Fibroblast of skin of right quadriceps (primary cell): ENCODE data around the gene DEPDC4.

Experiments
- DNase-seq: peaks from one replicate; pipeline ENCODE4 v3.0.0-alpha.2; 2013

Gene DEPDC4

DNA sequence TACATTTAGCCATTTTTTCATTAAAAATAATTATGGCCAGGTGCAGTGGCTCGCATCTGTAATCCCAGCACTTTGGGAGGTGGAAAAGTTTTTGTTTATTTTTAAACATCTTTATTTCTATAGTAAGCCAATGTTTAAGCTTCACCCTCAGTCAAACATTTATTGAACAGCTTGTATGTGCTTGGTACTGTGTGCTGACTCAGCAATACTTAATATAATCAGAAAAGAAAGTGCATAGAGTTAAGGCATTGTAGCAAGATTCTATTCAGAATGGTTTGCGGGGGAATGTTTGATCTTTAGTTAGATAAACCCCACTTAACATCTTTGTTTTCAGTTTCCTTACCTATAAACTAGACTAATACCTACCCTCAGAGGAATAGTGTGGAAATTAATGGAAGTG lies 55.2 kb downstream of the DEPDC4 start:
- no peak for DNase-seq

DNA sequence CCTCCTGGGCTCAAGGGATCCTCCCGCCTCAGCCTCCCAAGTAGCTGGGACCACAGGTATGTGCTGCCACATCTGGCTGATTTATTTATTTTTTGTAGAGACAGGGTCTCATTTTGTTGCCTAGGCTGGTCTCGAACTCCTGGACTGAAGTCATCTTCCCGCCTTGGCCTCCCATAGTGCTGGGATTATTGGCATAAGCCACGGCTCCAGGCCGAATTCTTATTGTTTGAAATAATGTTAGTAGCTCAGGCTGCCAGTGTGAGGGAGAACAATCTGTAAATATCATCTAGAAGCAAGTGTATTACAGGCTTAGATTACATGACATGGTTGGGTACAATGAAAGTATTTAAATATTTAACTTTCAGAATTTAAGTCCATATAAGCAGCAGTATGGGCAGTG lies 58.0 kb downstream of the DEPDC4 start:
- DNase-seq: no peak

DNA sequence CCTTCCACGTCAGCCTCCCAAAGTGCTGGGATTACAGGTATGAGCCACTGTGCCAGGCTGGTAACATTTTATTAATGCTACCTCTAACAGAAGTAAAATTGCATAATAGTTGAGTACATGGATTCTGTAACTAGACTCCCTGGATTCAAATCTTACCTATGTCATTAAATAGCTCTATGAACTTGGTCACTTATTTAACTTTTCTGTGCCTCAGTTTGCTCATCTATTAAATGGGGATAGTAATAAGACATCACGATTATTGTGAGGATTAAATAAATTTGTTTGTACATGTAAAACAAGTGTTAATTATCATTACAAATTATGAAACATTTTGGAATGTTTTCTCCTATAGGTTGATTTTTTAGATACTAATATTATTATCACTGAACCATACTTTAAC lies 59.6 kb downstream of the DEPDC4 start:
- no peak for DNase-seq

DNA sequence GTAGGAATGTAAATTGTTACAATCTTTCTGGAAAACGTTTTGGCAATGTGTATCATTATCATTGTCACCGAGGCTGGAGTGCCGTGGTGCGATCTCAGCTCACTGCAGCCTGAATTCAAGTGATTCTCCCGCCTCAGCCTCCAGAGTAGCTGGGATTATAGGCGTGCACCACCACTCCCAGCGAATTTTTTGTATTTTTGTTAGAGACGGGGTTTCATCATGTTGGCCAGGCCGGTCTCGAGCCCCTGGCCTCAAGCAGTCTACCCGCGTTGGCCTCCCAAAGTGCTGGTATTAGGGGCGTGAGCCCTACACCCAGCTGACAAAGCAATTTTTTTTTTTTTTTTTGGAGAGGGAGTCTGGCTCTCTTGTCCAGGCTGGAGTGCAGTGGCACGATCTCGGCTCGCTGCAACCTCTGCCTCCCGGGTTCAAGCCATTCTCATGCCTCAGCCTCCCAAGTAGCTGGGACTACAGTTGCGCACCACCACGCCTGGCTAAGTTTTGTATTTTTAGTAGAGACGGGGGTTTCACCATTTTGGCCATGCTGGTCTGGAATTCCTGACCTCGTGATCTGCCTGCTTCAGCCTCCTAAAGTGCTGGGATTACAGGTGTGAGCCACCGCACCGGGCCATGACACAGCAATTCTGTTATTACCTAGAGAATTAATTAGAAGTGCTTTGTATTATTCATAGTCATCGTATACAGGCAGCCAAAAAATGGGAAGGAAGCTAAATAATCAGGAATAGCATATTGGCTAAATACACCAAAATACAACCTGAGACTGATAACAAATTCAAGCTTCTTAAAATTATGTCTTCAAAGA lies 65.1 kb downstream of the DEPDC4 start:
- no peak for DNase-seq

DNA sequence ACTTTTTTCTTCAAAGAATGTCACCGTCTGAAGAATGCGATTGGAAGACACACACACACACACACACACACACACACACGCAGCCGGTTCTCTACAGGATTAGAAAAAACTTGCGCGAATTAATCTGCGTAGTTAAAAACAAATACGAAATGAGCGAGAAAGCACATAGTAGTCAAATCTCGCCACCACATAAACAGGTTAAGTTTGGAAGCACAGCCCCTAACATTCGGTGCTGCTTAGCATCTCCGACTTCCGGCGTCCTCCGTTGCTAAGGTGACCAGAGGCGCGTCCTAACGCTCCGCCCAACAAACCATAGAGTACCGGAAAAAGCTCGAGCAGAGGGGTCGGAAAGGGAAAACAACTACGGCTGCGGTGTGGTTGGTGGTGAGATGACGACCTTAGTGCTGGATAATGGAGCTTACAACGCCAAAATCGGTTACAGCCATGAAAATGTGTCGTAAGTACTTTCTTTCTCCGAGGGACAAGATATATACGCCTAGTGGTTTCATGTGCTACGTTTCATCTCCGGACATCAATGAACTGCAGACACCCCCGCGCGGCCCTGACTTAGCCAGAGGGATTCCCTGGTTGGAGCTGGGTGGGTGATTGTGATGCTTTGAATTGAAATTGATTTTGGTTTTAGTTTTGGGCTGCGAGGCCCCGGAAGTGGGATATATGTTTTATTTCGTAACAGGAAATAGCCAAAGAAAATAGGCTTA lies 66.3 kb downstream of the DEPDC4 start, which contains the start of gene ACTR6:
Gene ACTR6, plus strand, starts transcription at position 353 of the 719 bp plus-strand sequence. Its CDS starts 37 bp downstream, at position 390.
- peak; percentile 95 for DNase-seq

DNA sequence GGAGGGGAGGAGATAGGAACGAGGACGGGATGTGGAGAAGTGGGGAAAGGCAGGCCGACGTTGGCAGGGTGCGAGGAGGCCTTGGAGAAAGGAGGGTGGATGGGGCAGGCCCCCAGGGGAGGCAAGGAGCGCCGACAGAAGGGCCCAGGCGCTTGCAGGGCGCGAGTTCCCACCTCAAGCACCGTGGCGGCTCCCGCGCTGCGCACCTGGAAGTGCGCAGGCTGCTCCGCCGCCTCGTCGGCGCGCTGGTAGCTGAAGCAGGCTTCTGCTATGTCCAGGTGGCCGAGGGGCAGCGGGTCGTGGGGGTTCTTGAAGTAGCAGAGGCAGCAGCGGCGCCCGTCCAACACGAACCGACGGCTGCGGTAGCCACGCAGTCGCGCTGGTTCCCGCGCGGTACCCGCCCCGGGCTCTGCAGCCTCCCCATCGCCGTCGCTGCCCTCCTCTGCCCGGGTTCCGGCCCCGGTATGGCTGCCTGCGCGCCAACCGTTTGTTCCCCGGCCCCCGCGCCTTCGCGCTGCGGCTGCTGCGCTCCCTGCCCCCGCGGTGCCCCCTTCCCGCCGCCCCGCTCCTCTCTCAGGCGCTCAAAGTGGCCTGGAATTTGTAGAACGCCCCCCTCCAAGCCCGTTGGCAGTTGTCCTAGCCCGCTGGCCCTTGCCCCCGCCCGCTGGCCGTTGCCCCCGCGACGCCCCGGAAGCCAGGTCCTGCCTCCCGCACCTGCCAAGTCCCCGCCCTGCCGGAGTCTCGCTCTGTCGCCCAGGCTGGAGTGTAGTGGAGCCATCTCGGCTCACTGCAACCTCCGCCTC lies 67.3 kb downstream of the DEPDC4 start:
- DNase-seq: no peak

DNA sequence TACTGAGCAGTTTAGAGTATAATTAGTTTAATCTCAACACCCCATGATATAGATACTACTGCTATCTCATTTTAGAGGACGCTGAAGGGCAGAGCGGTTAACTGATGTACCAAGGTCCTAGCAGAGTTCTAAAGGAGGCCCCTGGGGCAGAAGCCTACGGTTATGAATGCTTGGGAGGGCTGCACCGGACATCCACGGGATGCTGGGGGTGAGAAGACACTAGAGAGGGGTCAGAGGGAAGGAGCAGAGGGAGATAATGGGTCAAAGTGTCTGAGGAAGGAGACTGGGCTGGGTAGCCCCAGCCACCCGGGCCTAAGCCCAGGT lies 67.9 kb downstream of the DEPDC4 start:
- no peak for DNase-seq

DNA sequence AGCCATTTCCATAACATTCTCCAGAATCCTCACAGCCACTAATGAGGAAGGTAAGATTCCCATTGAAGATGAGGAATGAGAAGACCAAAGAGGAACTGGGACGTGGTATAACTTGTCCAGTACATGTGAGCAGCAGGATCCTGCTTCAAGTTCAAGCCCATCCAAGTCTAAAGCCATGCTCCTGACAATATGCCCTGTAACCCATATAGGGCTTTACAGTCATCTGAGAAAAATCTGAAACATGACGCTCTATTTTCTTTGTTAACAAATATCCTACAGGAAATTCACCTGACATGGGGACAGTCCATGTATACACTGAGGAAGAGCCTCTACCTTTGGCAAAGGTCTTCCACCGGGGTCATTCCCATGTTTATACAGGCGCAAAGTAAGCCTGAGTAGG lies 69.4 kb downstream of the DEPDC4 start:
- no peak for DNase-seq

DNA sequence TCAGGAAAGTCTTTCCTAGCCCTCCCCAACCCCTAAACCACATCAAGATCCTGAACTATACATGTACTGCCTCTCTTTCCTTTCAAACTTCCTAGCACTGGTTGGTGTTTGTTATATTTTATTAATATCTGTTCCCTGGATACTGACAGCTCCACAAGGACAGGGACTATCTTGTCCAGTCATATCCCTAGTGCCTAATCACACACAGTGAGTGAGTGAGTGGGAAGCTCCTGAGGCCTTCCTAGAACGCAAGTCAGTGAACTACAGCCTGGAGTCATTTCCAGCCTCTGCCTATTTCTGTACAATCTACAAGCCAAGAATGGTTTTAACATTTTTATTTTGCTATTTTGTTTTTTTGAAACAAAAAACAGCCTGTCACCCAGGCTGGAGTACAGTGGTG lies 73.8 kb downstream of the DEPDC4 start:
- no peak for DNase-seq
